Keratinocyte (primary cell): ENCODE results near the gene SCTR.

ENCODE experiments used
- CTCF ChIP-seq, 3 experiments: IDR thresholded peaks in 1 of 3; conservative IDR thresholded peaks in 1 of 3; optimal IDR thresholded peaks in 1 of 3; 2 replicates in 2 of 3; 3 replicates in 1 of 3; pipeline versions ENCODE3 to v1.5.1; 2011; ENCODE audit warnings: low read length in 3 of 3, mild to moderate bottlenecking in 3 of 3, moderate library complexity in 2 of 3, control low read depth in 1 of 3, inconsistent platforms in 1 of 3; ENCODE audit not compliant: insufficient read depth in 2 of 3; ENCODE audit errors: extremely low read depth in 1 of 3
- EZH2 ChIP-seq: IDR thresholded peaks from one replicate; pipeline ENCODE4 v1.6.1; 2012; ENCODE audit warnings: inconsistent platforms, mild to moderate bottlenecking, low read length, moderate library complexity

- TF ChIP-seq CTCF (optimal IDR thresholded peaks at IDR 0.05 in 1 of 3, IDR thresholded peaks at IDR 0.05 in 1 of 3, conservative IDR thresholded peaks at IDR 0.05 in 1 of 3; ENCODE audit: extremely low read depth in 1 of 3, insufficient read depth in 2 of 3, low read length in 3 of 3) (no peak), EZH2 (no peak)
Measured at GRCh38 chr2:119553687-119554344, 29.5 kb upstream of the SCTR start.
